B cell (primary cell): ENCODE data around the gene ITGAE.

Experiments used
- EZH2 ChIP-seq: IDR thresholded peaks from 2 replicates; pipeline ENCODE4 v1.6.1; 2012; ENCODE audit warnings: borderline replicate concordance, low read depth, mild to moderate bottlenecking, moderate library complexity, low read length; ENCODE audit not compliant: insufficient read depth, poor library complexity, severe bottlenecking
- TF ChIP-seq, protein P1 (sequence below): fragments of 200-600 bp; IDR thresholded peaks from one replicate; pipeline ENCODE4 v1.8.0; 2022; ENCODE audit warnings: antibody characterized with exemption, mild to moderate bottlenecking

GRCh38 chr17:3810019-3810418 is 9.0 kb upstream of the ITGAE start:
- TF ChIP-seq, protein P1, sequence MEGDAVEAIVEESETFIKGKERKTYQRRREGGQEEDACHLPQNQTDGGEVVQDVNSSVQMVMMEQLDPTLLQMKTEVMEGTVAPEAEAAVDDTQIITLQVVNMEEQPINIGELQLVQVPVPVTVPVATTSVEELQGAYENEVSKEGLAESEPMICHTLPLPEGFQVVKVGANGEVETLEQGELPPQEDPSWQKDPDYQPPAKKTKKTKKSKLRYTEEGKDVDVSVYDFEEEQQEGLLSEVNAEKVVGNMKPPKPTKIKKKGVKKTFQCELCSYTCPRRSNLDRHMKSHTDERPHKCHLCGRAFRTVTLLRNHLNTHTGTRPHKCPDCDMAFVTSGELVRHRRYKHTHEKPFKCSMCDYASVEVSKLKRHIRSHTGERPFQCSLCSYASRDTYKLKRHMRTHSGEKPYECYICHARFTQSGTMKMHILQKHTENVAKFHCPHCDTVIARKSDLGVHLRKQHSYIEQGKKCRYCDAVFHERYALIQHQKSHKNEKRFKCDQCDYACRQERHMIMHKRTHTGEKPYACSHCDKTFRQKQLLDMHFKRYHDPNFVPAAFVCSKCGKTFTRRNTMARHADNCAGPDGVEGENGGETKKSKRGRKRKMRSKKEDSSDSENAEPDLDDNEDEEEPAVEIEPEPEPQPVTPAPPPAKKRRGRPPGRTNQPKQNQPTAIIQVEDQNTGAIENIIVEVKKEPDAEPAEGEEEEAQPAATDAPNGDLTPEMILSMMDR, result no peak
- TF ChIP-seq EZH2, result no peak
